Fibroblast of mammary gland (primary cell): ENCODE measurements around the gene GABRA4.

Experiments
- DNase-seq: peaks from one replicate; pipeline ENCODE4 v3.0.0-alpha.2; 2010; ENCODE audit warnings: low read depth
- H3K4me3 ChIP-seq: 2 replicates; pipeline ENCODE4 v1.5.1; 2011; ENCODE audit warnings: low read depth, mild to moderate bottlenecking, low read length, moderate library complexity; ENCODE audit not compliant: control insufficient read depth
- TF ChIP-seq, protein P1 (sequence below): conservative IDR thresholded peaks from 2 replicates; pipeline ENCODE4 v1.5.1; 2011; ENCODE audit warnings: low read depth, low read length, inconsistent platforms; ENCODE audit not compliant: control insufficient read depth, insufficient read depth

GABRA4 gene

DNA sequence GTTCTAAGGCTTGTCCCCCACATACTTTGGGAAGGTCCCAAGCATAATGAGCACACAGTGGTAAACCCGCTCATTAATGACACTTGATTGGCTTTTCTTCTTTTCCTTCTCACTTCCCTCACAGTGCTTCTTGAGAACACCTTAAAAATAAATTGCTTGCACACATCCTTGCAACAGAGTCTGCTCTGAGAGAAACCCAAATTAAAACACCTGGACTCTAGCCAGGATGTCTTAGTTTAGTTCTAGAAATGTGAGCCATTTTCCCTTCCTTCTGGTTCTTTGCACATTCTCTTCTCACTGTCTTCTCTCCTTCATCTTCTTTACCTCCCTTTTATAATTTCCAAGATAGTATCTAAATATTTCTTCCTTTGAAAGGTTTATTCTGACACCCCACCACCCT, 49.0 kb downstream of the GABRA4 start:
- TF ChIP-seq, protein P1, sequence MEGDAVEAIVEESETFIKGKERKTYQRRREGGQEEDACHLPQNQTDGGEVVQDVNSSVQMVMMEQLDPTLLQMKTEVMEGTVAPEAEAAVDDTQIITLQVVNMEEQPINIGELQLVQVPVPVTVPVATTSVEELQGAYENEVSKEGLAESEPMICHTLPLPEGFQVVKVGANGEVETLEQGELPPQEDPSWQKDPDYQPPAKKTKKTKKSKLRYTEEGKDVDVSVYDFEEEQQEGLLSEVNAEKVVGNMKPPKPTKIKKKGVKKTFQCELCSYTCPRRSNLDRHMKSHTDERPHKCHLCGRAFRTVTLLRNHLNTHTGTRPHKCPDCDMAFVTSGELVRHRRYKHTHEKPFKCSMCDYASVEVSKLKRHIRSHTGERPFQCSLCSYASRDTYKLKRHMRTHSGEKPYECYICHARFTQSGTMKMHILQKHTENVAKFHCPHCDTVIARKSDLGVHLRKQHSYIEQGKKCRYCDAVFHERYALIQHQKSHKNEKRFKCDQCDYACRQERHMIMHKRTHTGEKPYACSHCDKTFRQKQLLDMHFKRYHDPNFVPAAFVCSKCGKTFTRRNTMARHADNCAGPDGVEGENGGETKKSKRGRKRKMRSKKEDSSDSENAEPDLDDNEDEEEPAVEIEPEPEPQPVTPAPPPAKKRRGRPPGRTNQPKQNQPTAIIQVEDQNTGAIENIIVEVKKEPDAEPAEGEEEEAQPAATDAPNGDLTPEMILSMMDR, result no peak
- no peak for DNase-seq
- H3K4me3 ChIP-seq, result no peak overlapping the region

DNA sequence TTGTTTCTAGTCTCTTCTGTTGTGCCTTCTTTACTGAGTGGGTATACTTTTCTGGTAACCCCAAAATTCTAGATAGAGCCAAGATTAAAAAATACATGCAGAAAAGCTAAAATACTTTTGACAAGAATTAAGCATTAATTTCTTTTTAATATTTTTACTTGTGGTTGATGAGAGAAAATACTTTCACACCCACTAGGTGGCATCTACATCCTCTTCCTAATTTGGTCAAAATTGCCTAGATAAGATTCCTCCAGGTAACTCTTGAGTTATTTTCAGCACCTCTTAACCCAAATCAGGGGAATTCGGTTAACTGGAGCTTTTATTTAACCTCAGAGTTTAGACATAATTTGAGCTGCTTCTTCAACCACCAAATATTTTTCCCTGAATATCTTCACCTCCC, 55.9 kb downstream of the GABRA4 start:
- no peak overlapping the region for H3K4me3 ChIP-seq
- TF ChIP-seq, protein P1, result peak; percentile 16
- peak; percentile 1 for DNase-seq

DNA sequence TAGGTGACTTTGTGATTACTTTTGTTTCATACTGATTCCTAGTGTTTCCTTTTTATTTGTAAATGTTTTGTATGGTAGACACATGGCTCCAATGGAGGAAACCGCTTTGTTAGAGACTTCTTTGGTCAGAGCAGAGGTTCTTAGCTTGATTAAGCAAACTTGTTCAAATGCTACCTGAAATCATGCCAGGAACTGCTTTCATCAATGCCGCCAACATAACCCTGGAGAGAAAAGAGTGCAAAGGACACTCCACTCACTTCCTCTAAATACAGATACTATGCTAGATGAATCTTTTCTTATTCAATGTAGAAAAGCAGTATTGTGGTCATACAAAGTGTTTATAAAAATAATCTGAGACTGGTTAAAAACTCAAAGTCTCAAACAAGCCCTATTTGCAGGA, 58.7 kb downstream of the GABRA4 start:
- H3K4me3 ChIP-seq, result no peak overlapping the region
- no peak for DNase-seq
- TF ChIP-seq, protein P1, result no peak

DNA sequence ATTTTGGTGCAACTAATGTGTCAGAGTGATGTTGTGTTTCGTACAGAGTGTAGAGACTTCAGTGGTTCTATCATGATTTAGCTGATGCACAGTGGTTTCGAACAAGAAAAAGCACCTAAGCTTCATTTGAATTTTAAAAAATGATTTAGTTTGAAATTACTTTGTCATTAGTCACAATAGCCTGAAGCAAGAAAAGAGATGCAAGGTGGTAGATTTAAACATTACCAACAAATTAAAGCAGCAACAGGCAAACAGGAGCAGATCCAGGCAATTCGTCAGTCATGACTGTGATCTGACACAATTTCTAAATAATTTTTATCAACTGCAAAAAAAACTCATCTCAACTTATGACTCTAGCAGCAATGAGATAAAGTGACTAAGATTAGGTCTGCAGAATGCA, 59.7 kb downstream of the GABRA4 start:
- H3K4me3 ChIP-seq, result no peak overlapping the region
- TF ChIP-seq, protein P1, result no peak
- no peak for DNase-seq

DNA sequence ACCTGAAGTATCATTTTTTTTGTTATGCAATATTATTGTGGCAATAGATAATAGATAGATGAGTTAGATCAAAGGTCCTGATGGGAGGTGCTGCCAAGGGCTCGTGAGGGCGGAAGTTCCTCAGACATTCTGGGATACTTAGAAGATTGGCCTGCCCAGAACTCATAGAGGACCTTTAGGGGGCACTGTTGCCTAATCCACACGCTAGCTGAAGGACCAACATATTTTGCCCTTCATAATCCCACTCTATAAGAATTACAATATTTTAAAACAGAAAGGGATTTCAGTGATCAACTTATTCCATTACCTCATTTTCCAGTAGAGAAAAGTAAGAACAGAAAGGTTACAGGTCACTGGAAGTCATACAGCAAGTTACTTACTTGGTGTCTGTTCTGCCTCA, 61.4 kb downstream of the GABRA4 start:
- no peak overlapping the region for H3K4me3 ChIP-seq
- DNase-seq, result peak; percentile 36
- TF ChIP-seq, protein P1, result peak; percentile 57

DNA sequence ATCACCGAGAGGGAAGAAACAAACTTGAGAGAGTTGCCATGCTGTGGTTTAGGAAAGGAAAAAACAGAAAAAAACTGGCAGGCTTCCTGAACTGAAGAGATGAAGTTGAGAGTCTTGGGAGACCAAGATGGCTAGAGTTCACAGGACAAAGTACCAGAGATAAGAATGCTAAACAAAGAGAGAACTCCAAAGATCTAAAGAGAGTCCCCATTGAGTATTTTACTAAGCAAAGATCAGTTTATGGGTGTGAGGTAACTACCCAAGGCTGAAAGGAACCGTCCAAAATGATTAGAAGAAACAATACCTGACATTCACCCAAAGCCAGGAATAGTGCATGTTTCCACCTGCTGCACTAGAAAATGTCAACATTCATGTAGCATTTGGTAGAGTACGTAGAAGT, 62.5 kb downstream of the GABRA4 start:
- TF ChIP-seq, protein P1, result no peak
- no peak for DNase-seq
- H3K4me3 ChIP-seq, result no peak overlapping the region

DNA sequence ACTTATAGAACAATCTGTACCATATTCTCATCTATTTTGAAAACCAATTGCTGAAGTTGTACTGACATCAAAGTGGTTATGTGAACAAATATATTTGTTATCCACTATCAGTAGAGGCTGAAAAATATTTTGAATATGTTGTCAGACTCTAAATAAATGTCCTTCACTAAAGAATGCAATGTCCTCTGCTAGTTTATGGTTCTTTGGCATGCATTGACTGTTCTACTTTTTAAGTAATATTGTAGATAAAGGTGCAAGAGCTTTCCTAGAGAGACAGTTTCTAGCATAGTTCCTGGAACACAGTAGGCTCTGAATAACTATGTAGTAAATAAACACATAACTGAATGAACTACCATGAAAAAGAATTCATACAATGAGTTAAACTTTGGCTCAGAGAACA, 66.2 kb downstream of the GABRA4 start:
- TF ChIP-seq, protein P1, result no peak
- H3K4me3 ChIP-seq, result no peak overlapping the region
- no peak for DNase-seq
